Measurements from ENCODE around the gene ZDHHC18.

ZDHHC18 gene

DNA sequence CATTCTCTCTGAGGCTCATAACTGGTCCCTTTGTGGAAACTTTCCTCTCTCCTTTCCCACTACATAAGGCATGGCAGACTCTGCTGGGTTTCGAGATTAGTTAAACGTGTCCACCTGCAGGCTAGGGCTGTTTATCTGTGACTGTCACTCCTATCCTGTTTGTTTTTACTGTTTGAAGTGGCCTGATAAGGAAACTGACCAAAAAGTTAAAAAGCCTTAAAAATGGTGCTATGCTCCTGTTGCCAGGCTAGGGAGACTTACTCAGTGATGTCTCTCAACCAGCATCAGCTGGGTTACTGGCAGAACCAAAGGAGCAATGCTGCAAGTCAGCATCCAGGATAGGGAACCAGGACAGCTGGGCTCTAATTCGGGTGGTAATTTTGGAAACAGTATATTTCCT lies 34.9 kb upstream of the ZDHHC18 start:
- TF ChIP-seq POLR2AphosphoS5 (IDR thresholded peaks at IDR 0.05; ENCODE audit: low read depth), result no peak
- TF ChIP-seq, protein P1, sequence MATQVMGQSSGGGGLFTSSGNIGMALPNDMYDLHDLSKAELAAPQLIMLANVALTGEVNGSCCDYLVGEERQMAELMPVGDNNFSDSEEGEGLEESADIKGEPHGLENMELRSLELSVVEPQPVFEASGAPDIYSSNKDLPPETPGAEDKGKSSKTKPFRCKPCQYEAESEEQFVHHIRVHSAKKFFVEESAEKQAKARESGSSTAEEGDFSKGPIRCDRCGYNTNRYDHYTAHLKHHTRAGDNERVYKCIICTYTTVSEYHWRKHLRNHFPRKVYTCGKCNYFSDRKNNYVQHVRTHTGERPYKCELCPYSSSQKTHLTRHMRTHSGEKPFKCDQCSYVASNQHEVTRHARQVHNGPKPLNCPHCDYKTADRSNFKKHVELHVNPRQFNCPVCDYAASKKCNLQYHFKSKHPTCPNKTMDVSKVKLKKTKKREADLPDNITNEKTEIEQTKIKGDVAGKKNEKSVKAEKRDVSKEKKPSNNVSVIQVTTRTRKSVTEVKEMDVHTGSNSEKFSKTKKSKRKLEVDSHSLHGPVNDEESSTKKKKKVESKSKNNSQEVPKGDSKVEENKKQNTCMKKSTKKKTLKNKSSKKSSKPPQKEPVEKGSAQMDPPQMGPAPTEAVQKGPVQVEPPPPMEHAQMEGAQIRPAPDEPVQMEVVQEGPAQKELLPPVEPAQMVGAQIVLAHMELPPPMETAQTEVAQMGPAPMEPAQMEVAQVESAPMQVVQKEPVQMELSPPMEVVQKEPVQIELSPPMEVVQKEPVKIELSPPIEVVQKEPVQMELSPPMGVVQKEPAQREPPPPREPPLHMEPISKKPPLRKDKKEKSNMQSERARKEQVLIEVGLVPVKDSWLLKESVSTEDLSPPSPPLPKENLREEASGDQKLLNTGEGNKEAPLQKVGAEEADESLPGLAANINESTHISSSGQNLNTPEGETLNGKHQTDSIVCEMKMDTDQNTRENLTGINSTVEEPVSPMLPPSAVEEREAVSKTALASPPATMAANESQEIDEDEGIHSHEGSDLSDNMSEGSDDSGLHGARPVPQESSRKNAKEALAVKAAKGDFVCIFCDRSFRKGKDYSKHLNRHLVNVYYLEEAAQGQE (IDR thresholded peaks at IDR 0.05; ENCODE audit: insufficient replicate concordance, low read depth), result no peak
- no peak for TF ChIP-seq SPI1 (IDR thresholded peaks at IDR 0.05; ENCODE audit: borderline replicate concordance, low read depth)
- no peak for TF ChIP-seq GABPA (IDR thresholded peaks at IDR 0.05; ENCODE audit: low read depth)
- TF ChIP-seq CTCF (IDR thresholded peaks at IDR 0.05; ENCODE audit: insufficient read depth, low read length), result no peak

DNA sequence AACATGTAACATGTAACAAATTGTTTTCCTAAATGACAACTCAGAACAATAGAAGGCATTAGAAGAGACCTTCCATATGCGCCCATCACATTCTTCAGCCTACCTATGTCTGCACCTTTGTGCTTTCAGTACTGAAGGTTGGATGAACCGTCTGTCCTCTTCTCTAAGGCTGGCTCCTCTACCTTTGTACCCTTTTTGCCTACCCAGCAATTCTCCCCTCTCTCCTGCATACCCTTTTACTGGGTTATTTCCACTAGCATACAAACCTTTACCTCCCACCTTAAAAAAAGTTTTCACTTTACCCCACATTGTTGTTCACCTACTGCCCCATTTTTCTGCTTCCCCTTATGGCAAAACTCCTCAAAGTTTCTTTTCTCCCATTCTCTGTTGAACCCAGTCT lies 33.6 kb upstream of the ZDHHC18 start:
- no peak overlapping the region for H3K4me3 ChIP-seq (replicated peaks; ENCODE audit: insufficient read depth, low read length)
- TF ChIP-seq SPI1 (IDR thresholded peaks at IDR 0.05; ENCODE audit: borderline replicate concordance, low read depth) (no peak), CTCF (IDR thresholded peaks at IDR 0.05; ENCODE audit: insufficient read depth, low read length) (no peak), GABPA (IDR thresholded peaks at IDR 0.05; ENCODE audit: low read depth) (no peak), POLR2AphosphoS5 (IDR thresholded peaks at IDR 0.05; ENCODE audit: low read depth) (no peak)
- TF ChIP-seq, protein P1 (IDR thresholded peaks at IDR 0.05; ENCODE audit: insufficient replicate concordance, low read depth), result no peak
- no peak for DNase-seq (ENCODE audit: low read depth in 1 of 2, low spot score in 1 of 2)
- no peaks in the 10 kb centered on the region for H3K27me3 ChIP-seq (ENCODE audit: insufficient read depth, poor library complexity, severe bottlenecking)
- H3K27ac ChIP-seq (replicated peaks), result no peak overlapping the region

More for the DNA sequence above, 34.9 kb upstream of the ZDHHC18 start:
- Histone ChIP-seq H3K27ac (replicated peaks) (no peak overlapping the region), H3K4me3 (replicated peaks; ENCODE audit: insufficient read depth, low read length) (no peak overlapping the region), H3K27me3 (ENCODE audit: insufficient read depth, poor library complexity, severe bottlenecking) (no peaks in the 10 kb centered on the region)
- DNase-seq (ENCODE audit: low read depth in 1 of 2, low spot score in 1 of 2), result no peak

DNA sequence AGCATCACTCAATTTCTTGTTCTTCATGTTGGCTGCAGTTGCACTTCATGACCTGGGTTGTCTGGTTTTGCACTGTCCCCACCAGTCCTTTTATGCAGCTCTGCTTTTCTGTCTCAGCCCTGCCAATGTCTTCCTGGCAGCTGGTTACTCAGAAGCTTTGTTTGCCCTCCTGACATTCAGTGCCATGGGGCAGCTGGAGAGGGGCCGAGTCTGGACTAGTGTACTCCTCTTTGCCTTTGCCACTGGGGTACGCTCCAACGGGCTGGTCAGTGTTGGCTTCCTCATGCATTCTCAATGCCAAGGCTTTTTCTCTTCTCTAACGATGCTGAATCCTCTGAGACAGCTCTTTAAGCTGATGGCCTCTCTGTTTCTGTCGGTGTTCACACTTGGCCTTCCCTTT lies 32.1 kb upstream of the ZDHHC18 start:
- no peak for DNase-seq (ENCODE audit: low read depth in 1 of 2, low spot score in 1 of 2)
- Histone ChIP-seq H3K27ac (replicated peaks) (no peak overlapping the region), H3K4me3 (replicated peaks; ENCODE audit: insufficient read depth, low read length) (no peak overlapping the region), H3K27me3 (ENCODE audit: insufficient read depth, poor library complexity, severe bottlenecking) (no peaks in the 10 kb centered on the region)
- TF ChIP-seq POLR2AphosphoS5 (IDR thresholded peaks at IDR 0.05; ENCODE audit: low read depth) (no peak), CTCF (IDR thresholded peaks at IDR 0.05; ENCODE audit: insufficient read depth, low read length) (no peak), SPI1 (IDR thresholded peaks at IDR 0.05; ENCODE audit: borderline replicate concordance, low read depth) (no peak), GABPA (IDR thresholded peaks at IDR 0.05; ENCODE audit: low read depth) (no peak)
- TF ChIP-seq, protein P1 (IDR thresholded peaks at IDR 0.05; ENCODE audit: insufficient replicate concordance, low read depth), result no peak

Measured in HL-60 (cell line).